Psoas muscle (tissue), 8 donors: ENCODE measurements around the gene SLC31A1. TPM values are rescaled to one million over a fixed set of nuclear protein-coding genes. Genes with fewer than 3 reads are reported as not detected.

Experiments
- ATAC-seq, 4 donors: fragments of 200-7000 bp; cut with Tn5 transposase; one replicate each; pipeline ENCODE4 v1.9.1; 2020; ENCODE audit warnings: moderate library complexity in 3 of 4, mild to moderate bottlenecking in 2 of 4
- DNase-seq, 2 donors: peaks; one replicate each; pipeline ENCODE4 v3.0.0-alpha.2; 2020
- H3K27ac ChIP-seq: fragments of 200-600 bp; one replicate; pipeline ENCODE4 v1.8.0; 2022
- H3K27me3 ChIP-seq, 3 donors: fragments of 200-600 bp in 1 of 3; one replicate each; pipeline versions ENCODE4 v1.6.1 to v1.8.0; 2013 to 2022; ENCODE audit warnings: low read length in 2 of 3, mild to moderate bottlenecking in 2 of 3, moderate library complexity in 1 of 3; ENCODE audit not compliant: insufficient read depth in 3 of 3
- H3K36me3 ChIP-seq, 2 donors: fragments of 200-600 bp in 1 of 2; one replicate each; pipeline versions ENCODE4 v1.6.1 to v1.8.0; 2013 to 2022; ENCODE audit warnings: low read depth in 1 of 2, mild to moderate bottlenecking in 1 of 2, moderate library complexity in 1 of 2; ENCODE audit not compliant: insufficient read depth in 1 of 2
- H3K4me1 ChIP-seq: fragments of 200-600 bp; one replicate; pipeline ENCODE4 v1.8.0; 2022
- H3K4me3 ChIP-seq: fragments of 200-600 bp; one replicate; pipeline ENCODE4 v1.8.0; 2022; ENCODE audit warnings: mild to moderate bottlenecking
- H3K9me3 ChIP-seq: fragments of 200-600 bp; one replicate; pipeline ENCODE4 v1.8.0; 2022
- CTCF ChIP-seq: fragments of 200-600 bp; IDR thresholded peaks from one replicate; pipeline ENCODE4 v1.8.0; 2022; ENCODE audit warnings: antibody characterized with exemption
- WGBS, 3 donors: extraction: QIAGEN DNeasy Blood & Tissue Kit; methylation state at CpG; one replicate each; pipeline versions ENCODE4 v1.1.6 to v1.1.7; 2013; 5-methylcytosine and 5-hydroxymethylcytosine counted together
- intact Hi-C, 2 donors: fragments of 100-400 bp; cut with DNase I; formaldehyde crosslinking; loops; one replicate each; pipeline versions ENCODE4 v1.11.0 to v1.14.2; 2022
- polyA plus RNA-seq, 3 donors: library from polyadenylated mRNA; stranded (reverse); fragments of 200-250 nt; gene quantifications; one replicate each; pipeline ENCODE4 v1.2.3, GENCODE V29; 2013
- total RNA-seq, 4 donors: library from RNA; stranded (reverse); fragmentation: NEBNext Ultra II Directional in 2 of 4; extraction: Animal tissue kit (Norgen Biotek cat#: 25700) in 2 of 4; gene quantifications; one replicate each; pipeline versions ENCODE4 v1.2.1 to v1.2.4, GENCODE V29; 2021 to 2023
- donor health status: healthy with polysubstance abuse.
- donor health status: DM: no; HTN: no; CAD: no; lungs with moderate emphysema.
- donor health status: Bipolar disorder and iron deficiency.
- donor health status: healthy.
- donor health status: DM: yes; HTN: yes; CAD: no.
- donor health status: DM: no; HTN: no; CAD: no.
- donor health status: DM: no; HTN: no; CAD: no.
- donor health status: DM: yes; HTN: yes; CAD: no.

Gene SLC31A1
- total and polyA plus RNA-seq, 7 donors = 3.3 to 10.2 (median 4.9) TPM

GRCh38 chr9:113267911-113268566, 46.7 kb downstream of the SLC31A1 start:
- no peak for ATAC-seq
- peaks cover 5% of the 10 kb centered on the region for H3K4me1 ChIP-seq
- H3K27me3 ChIP-seq = no peaks in the 10 kb centered on the region
- no peak overlapping the region for H3K27ac ChIP-seq
- no peak for DNase-seq
- H3K4me3 ChIP-seq = no peak overlapping the region
- no peaks in the 10 kb centered on the region for H3K9me3 ChIP-seq
- intact Hi-C loops = no loop called here
- 87 to 90% (median 88%) methylated on average over 4 of the region's 4 CpGs for WGBS, 3 donors
- H3K36me3 ChIP-seq = peaks cover 14 to 74% of the 10 kb centered on the region in 2 donors
- no peak for TF ChIP-seq CTCF

GRCh38 chr9:113269355-113269754, 48.0 kb downstream of the SLC31A1 start:
- no peak for ATAC-seq
- Histone ChIP-seq H3K4me1 (peaks cover 10% of the 10 kb centered on the region), H3K27me3 (no peaks in the 10 kb centered on the region), H3K27ac (no peak overlapping the region), H3K9me3 (no peaks in the 10 kb centered on the region), H3K4me3 (no peak overlapping the region), H3K36me3 (peaks cover 17 to 72% of the 10 kb centered on the region in 2 donors)
- WGBS, 3 donors = 93 to 95% (median 94%) methylated on average over 2 of the region's 2 CpGs
- intact Hi-C loops = no loop called here
- TF ChIP-seq CTCF = no peak
- no peak for DNase-seq

DNA sequence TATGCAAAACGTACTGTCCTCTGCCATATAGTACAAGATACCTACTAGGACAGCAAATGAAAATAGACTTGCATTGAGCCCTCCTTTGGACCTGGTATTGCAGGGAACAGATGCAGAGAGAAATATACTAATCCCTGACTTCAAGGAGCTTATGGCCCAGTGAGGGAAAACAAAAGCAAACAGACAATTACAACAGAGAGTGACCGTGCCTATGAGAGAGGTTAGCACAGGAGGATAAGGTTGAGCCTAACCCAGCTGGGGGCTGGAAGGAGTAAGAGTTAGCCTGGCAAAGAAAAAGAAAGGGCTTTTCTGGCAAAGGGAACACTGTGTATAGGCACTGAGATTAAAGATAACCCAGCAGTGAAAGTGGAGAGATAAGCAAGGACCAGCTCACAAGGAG, 48.5 kb downstream of the SLC31A1 start:
- no peak overlapping the region for H3K27ac ChIP-seq
- peaks cover 12% of the 10 kb centered on the region for H3K4me1 ChIP-seq
- no peak for TF ChIP-seq CTCF
- H3K4me3 ChIP-seq = no peak overlapping the region
- no peaks in the 10 kb centered on the region for H3K9me3 ChIP-seq
- no peak for ATAC-seq
- no peak for DNase-seq
- intact Hi-C loops = loop anchor here (5.0 to 10.0 kb wide), 4 partner anchors 72 to 325 kb away; partner anchors contain the start of gene WDR31 (in 1 of the 2)
- peaks cover 17 to 72% of the 10 kb centered on the region in 2 donors for H3K36me3 ChIP-seq
- 89 to 92% (median 91%) methylated on average over 2 of the region's 2 CpGs for WGBS, 3 donors
- no peaks in the 10 kb centered on the region for H3K27me3 ChIP-seq

DNA sequence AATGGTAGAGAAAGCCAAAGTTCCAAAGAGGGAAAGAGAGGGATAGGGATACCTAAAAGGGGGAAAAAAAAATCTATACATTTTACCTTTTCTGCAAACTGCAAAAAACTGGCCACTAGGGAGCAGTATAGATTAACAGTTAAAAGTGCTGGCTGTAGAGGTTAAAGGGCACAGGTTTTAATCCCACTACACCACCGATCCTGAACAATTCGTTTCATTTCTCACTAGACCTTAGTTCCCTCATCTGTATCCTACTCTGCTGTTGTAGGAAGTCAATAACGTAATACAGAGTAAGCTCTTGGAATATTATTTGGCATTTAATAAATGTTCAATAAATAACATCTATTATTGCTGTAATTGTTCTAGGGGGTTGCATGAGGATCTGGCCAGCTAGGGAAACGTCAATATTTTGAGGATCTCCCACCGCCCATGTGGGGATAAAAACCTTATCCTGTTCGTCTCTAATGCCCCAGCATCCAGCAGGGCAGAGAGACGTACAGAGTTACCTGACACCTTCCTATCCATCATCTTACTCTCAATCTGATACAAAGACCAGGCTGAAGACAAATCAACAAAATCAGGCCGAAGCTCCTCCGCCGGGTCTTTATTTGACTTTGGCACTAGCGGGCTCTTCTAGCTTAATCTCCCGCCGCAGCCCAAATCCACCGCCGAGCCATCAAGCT, 53.3 kb downstream of the SLC31A1 start:
- H3K4me3 ChIP-seq = peak overlapping the region; percentile 95
- peaks cover 16 to 69% of the 10 kb centered on the region in 2 donors for H3K36me3 ChIP-seq
- peaks cover 17% of the 10 kb centered on the region for H3K4me1 ChIP-seq
- H3K27me3 ChIP-seq = no peaks in the 10 kb centered on the region
- no peak for DNase-seq
- H3K27ac ChIP-seq = peak overlapping the region; percentile 96
- WGBS, 3 donors = 0 to 1% (median 1%) methylated on average over 15 of the region's 15 CpGs
- intact Hi-C loops = loop anchor here (2.0 to 10.0 kb wide), 8 partner anchors 54 to 384 kb away; partner anchors contain the start of genes FKBP15 (in 2 of the 2), SLC31A1 (in 2 of the 2), WDR31 (in 2 of the 2) and ALAD (in 1 of the 2)
- H3K9me3 ChIP-seq = no peaks in the 10 kb centered on the region
- TF ChIP-seq CTCF = peak; percentile 79
- ATAC-seq = peak; percentile 27 to 71 (median 54)
